ENCODE results near the gene CLNS1A.

The CLNS1A gene

GRCh38 chr11:77619576-77620198 lies 17.9 kb downstream of the CLNS1A start:
- peak; percentile 49 for DNase-seq (ENCODE audit: low read depth)

GRCh38 chr11:77617892-77618291 lies 19.7 kb downstream of the CLNS1A start:
- DNase-seq (ENCODE audit: low read depth): peak; percentile 52

- DNase-seq (ENCODE audit: low read depth): no peak
These were observed 25.7 kb downstream of the CLNS1A start for GRCh38 chr11:77611921-77612320.

GRCh38 chr11:77609234-77609633 lies 28.4 kb downstream of the CLNS1A start:
- DNase-seq (ENCODE audit: low read depth): no peak

- DNase-seq (ENCODE audit: low read depth): no peak
These were observed 33.3 kb downstream of the CLNS1A start for GRCh38 chr11:77604281-77604680.

GRCh38 chr11:77602381-77603088 lies 35.1 kb downstream of the CLNS1A start:
- DNase-seq (ENCODE audit: low read depth): peak; percentile 89

- no peak for DNase-seq (ENCODE audit: low read depth)
These were observed 39.4 kb downstream of the CLNS1A start for GRCh38 chr11:77598195-77598594.

- DNase-seq (ENCODE audit: low read depth): peak; percentile 90
These were observed 41.0 kb downstream of the CLNS1A start for GRCh38 chr11:77596626-77597025.

- DNase-seq (ENCODE audit: low read depth): no peak
These were observed 43.7 kb downstream of the CLNS1A start for GRCh38 chr11:77593883-77594282.

GRCh38 chr11:77592727-77593126 lies 44.9 kb downstream of the CLNS1A start:
- DNase-seq (ENCODE audit: low read depth): no peak

GRCh38 chr11:77590194-77590782 lies 47.3 kb downstream of the CLNS1A start:
- DNase-seq (ENCODE audit: low read depth): peak; percentile 70

GRCh38 chr11:77589521-77590193 lies 47.9 kb downstream of the CLNS1A start, which contains the start of gene AQP11:
AQP11 (plus strand) TSS chr11:77589953; CDS start chr11:77589993, 40 bp downstream.
- DNase-seq (ENCODE audit: low read depth): peak; percentile 83

GRCh38 chr11:77589181-77589520 lies 48.4 kb downstream of the CLNS1A start:
- no peak for DNase-seq (ENCODE audit: low read depth)

GRCh38 chr11:77580712-77581337 lies 56.8 kb downstream of the CLNS1A start:
- DNase-seq (ENCODE audit: low read depth): no peak

GRCh38 chr11:77575428-77575827 lies 62.2 kb downstream of the CLNS1A start:
- DNase-seq (ENCODE audit: low read depth): peak; percentile 29

GRCh38 chr11:77570896-77571295 lies 66.7 kb downstream of the CLNS1A start:
- peak; percentile 29 for DNase-seq (ENCODE audit: low read depth)

GRCh38 chr11:77569676-77570070 lies 67.9 kb downstream of the CLNS1A start:
- DNase-seq (ENCODE audit: low read depth): no peak

GRCh38 chr11:77568916-77569675 lies 68.5 kb downstream of the CLNS1A start:
- DNase-seq (ENCODE audit: low read depth): no peak

- DNase-seq (ENCODE audit: low read depth): no peak
These were observed 69.3 kb downstream of the CLNS1A start for GRCh38 chr11:77568306-77568705.
